ENCODE measurements around the gene ITIH3.

- no peak for TF ChIP-seq CTCF (IDR thresholded peaks at IDR 0.05)
- TF ChIP-seq EP300 (IDR thresholded peaks at IDR 0.05) = no peak
- TF ChIP-seq POLR2A (IDR thresholded peaks at IDR 0.05) = no peak
These were observed 41.3 kb downstream of the ITIH3 start for GRCh38 chr3:52835766-52836470.
